OCI-LY3 (cell line): ENCODE data around the gene REXO1.

Experiments used
- H2AFZ ChIP-seq: fragments of 200-600, 300-600 bp; shearing (Covaris generic); 2 replicates; pipeline ENCODE4 v1.6.0; 2014; ENCODE audit warnings: antibody characterized with exemption, low read depth, low read length
- H3K27ac ChIP-seq: fragments of 200-600, 300-600 bp; sonication (generic); 2 replicates; pipeline ENCODE4 v1.5.1; 2014; ENCODE audit warnings: mild to moderate bottlenecking, low read length, moderate library complexity, mixed read lengths
- H3K27me3 ChIP-seq: fragments of 200-600, 300-600 bp; sonication (generic); 2 replicates; pipeline ENCODE4 v1.6.1; 2014; ENCODE audit warnings: low read depth, low read length, mixed read lengths
- H3K36me3 ChIP-seq: fragments of 200-600, 300-600 bp; sonication (generic); replicated peaks from 2 replicates; pipeline ENCODE3; 2014; ENCODE audit warnings: low read depth, low read length, mixed read lengths
- H3K4me1 ChIP-seq: fragments of 300-600, 200-600 bp; sonication (generic); 2 replicates; pipeline ENCODE4 v1.6.1; 2014; ENCODE audit warnings: low read length, mixed read lengths
- H3K4me2 ChIP-seq: fragments of 200-600, 300-600 bp; sonication (generic); 2 replicates; pipeline ENCODE4 v1.6.1; 2014; ENCODE audit warnings: low read length, mixed read lengths
- H3K4me3 ChIP-seq: fragments of 300-600, 200-600 bp; sonication (generic); 2 replicates; pipeline ENCODE4 v1.5.1; 2014; ENCODE audit warnings: antibody characterized with exemption, mild to moderate bottlenecking, low read length, moderate library complexity
- H3K79me2 ChIP-seq: fragments of 300-600, 200-600 bp; shearing (Covaris generic); 2 replicates; pipeline ENCODE4 v1.6.1; 2014; ENCODE audit warnings: mild to moderate bottlenecking, low read length, mixed read lengths
- H3K9ac ChIP-seq: fragments of 300-600, 200-600 bp; shearing (Covaris generic); 2 replicates; pipeline ENCODE4 v1.6.0; 2014; ENCODE audit warnings: mild to moderate bottlenecking, low read length, moderate library complexity
- H3K9me3 ChIP-seq: fragments of 200-600, 300-600 bp; shearing (Covaris generic); 2 replicates; pipeline ENCODE4 v1.6.1; 2014; ENCODE audit warnings: low read length, mixed read lengths; ENCODE audit not compliant: insufficient read depth
- H4K20me1 ChIP-seq: fragments of 200-600, 300-600 bp; sonication (generic); 2 replicates; pipeline ENCODE4 v1.6.1; 2016; ENCODE audit warnings: low read length, mixed read lengths; ENCODE audit not compliant: insufficient read depth
- CTCF ChIP-seq: fragments of 200-600, 300-600 bp; sonication (generic); IDR thresholded peaks from 2 replicates; pipeline ENCODE4 v1.5.1; 2014; ENCODE audit warnings: antibody characterized with exemption, low read length, low read depth
- EZH2phosphoT487 ChIP-seq: fragments of 200-600 bp; shearing (Covaris generic); IDR thresholded peaks from 2 replicates; pipeline ENCODE4 v1.6.1; 2018; ENCODE audit warnings: antibody characterized with exemption, mixed run types, low read depth

REXO1 gene

GRCh38 chr19:1789261-1790041, 58.8 kb downstream of the REXO1 start:
- H3K4me2 ChIP-seq: no peak overlapping the region
- TF ChIP-seq EZH2phosphoT487 (no peak), CTCF (no peak)

GRCh38 chr19:1787116-1787515, 61.2 kb downstream of the REXO1 start:
- TF ChIP-seq CTCF (no peak), EZH2phosphoT487 (no peak)
- Histone ChIP-seq H2AFZ (no peak overlapping the region), H4K20me1 (no peaks in the 10 kb centered on the region), H3K9me3 (no peaks in the 10 kb centered on the region), H3K27ac (no peak overlapping the region), H3K4me3 (no peak overlapping the region), H3K9ac (no peak overlapping the region), H3K4me1 (peaks cover 8% of the 10 kb centered on the region), H3K79me2 (no peaks in the 10 kb centered on the region), H3K4me2 (no peak overlapping the region), H3K27me3 (peaks cover 16% of the 10 kb centered on the region), H3K36me3 (no peaks in the 10 kb centered on the region)

More at GRCh38 chr19:1789261-1790041, 58.8 kb downstream of the REXO1 start:
- Histone ChIP-seq H3K9ac (no peak overlapping the region), H3K79me2 (no peaks in the 10 kb centered on the region), H3K27ac (no peak overlapping the region), H3K4me1 (peaks cover 3% of the 10 kb centered on the region; the same call in 1 of the 2 replicates), H4K20me1 (no peaks in the 10 kb centered on the region), H3K4me3 (no peak overlapping the region), H3K36me3 (no peaks in the 10 kb centered on the region), H3K9me3 (no peaks in the 10 kb centered on the region), H3K27me3 (0 out of 2 replicates have a peak, but pooled peaks cover 4% of the 10 kb centered on the region), H2AFZ (no peak overlapping the region)

GRCh38 chr19:1786668-1787067, 61.6 kb downstream of the REXO1 start:
- Histone ChIP-seq H3K27me3 (peaks cover 19% of the 10 kb centered on the region), H3K4me3 (no peak overlapping the region), H3K4me2 (no peak overlapping the region), H3K79me2 (no peaks in the 10 kb centered on the region), H3K4me1 (peaks cover 8% of the 10 kb centered on the region), H2AFZ (no peak overlapping the region), H3K9me3 (no peaks in the 10 kb centered on the region), H3K36me3 (no peaks in the 10 kb centered on the region), H3K27ac (no peak overlapping the region), H4K20me1 (no peaks in the 10 kb centered on the region), H3K9ac (no peak overlapping the region)
- TF ChIP-seq EZH2phosphoT487 (no peak), CTCF (no peak)

GRCh38 chr19:1785310-1785709, 63.0 kb downstream of the REXO1 start:
- Histone ChIP-seq H2AFZ (no peak overlapping the region), H3K4me2 (no peak overlapping the region), H3K4me3 (no peak overlapping the region), H3K27ac (no peak overlapping the region), H3K9me3 (no peaks in the 10 kb centered on the region), H3K36me3 (no peaks in the 10 kb centered on the region), H3K9ac (no peak overlapping the region), H3K4me1 (peaks cover 8% of the 10 kb centered on the region), H4K20me1 (no peaks in the 10 kb centered on the region), H3K27me3 (peaks cover 19% of the 10 kb centered on the region), H3K79me2 (no peaks in the 10 kb centered on the region)
- TF ChIP-seq CTCF (no peak), EZH2phosphoT487 (no peak)
